GM23338 (cell line): Measurements from ENCODE around the gene CELF4. TPM values are rescaled to one million over a fixed set of nuclear protein-coding genes. Genes with fewer than 3 reads are reported as not detected.

ENCODE experiments used
- ATAC-seq: fragments of 200-7000 bp; cut with Tn5 transposase; 3 replicates; pipeline ENCODE4 v1.9.1; 2020
- DNase-seq: peaks from one replicate; pipeline ENCODE4 v3.0.0-alpha.2; 2015; ENCODE audit warnings: low spot score
- H2AFZ ChIP-seq: fragments of 200-600 bp; sonication (generic); 2 replicates; pipeline ENCODE4 v1.8.0; 2016; ENCODE audit warnings: antibody characterized with exemption, mild to moderate bottlenecking, moderate library complexity
- H3F3A ChIP-seq: fragments of 200-600 bp; sonication (generic); replicated peaks from 2 replicates; pipeline ENCODE4 v1.8.0; 2017; ENCODE audit warnings: antibody characterized with exemption, mixed run types, low read depth
- H3K27ac ChIP-seq: fragments of 200-600 bp; sonication (generic); 2 replicates; pipeline ENCODE4 v1.6.1; 2016; ENCODE audit warnings: low read depth
- H3K27me3 ChIP-seq: fragments of 200-600 bp; sonication (generic); 2 replicates; pipeline ENCODE4 v1.8.0; 2016; ENCODE audit warnings: mild to moderate bottlenecking, mixed run types, moderate library complexity; ENCODE audit not compliant: insufficient read depth
- H3K36me3 ChIP-seq: fragments of 200-600 bp; sonication (generic); 2 replicates; pipeline ENCODE4 v1.8.0; 2016; ENCODE audit warnings: mild to moderate bottlenecking; ENCODE audit not compliant: insufficient read depth
- H3K4me1 ChIP-seq: fragments of 200-600 bp; sonication (generic); 2 replicates; pipeline ENCODE4 v1.8.0; 2016; ENCODE audit warnings: mild to moderate bottlenecking, moderate library complexity; ENCODE audit not compliant: insufficient read depth
- H3K4me2 ChIP-seq: fragments of 200-600 bp; sonication (generic); 2 replicates; pipeline ENCODE4 v1.7.1; 2017; ENCODE audit warnings: mixed run types
- H3K4me3 ChIP-seq: fragments of 200-600 bp; sonication (generic); 2 replicates; pipeline ENCODE4 v1.6.1; 2016; ENCODE audit warnings: mixed run types
- H3K79me2 ChIP-seq: fragments of 200-600 bp; sonication (generic); replicated peaks from 2 replicates; pipeline ENCODE4 v1.8.0; 2017; ENCODE audit warnings: mild to moderate bottlenecking; ENCODE audit not compliant: insufficient read depth
- H3K9me2 ChIP-seq: fragments of 200-600 bp; sonication (generic); 2 replicates; pipeline ENCODE4 v1.8.0; 2017; ENCODE audit not compliant: insufficient read depth
- H4K20me1 ChIP-seq: fragments of 200-600 bp; sonication (generic); replicated peaks from 2 replicates; pipeline ENCODE4 v1.8.0; 2017; ENCODE audit warnings: mild to moderate bottlenecking; ENCODE audit not compliant: insufficient read depth
- H3K27ac Mint-ChIP-seq: 2 replicates; pipeline ENCODE4 v1.8.0; 2020; ENCODE audit warnings: inconsistent platforms, mild to moderate bottlenecking, moderate library complexity, mixed read lengths
- H3K27me3 Mint-ChIP-seq: 3 replicates; pipeline ENCODE4 v1.8.0; 2022; ENCODE audit warnings: low read depth, mild to moderate bottlenecking, moderate library complexity, mixed read lengths, inconsistent platforms; ENCODE audit not compliant: insufficient read depth, poor library complexity
- H3K36me3 Mint-ChIP-seq: 3 replicates; pipeline ENCODE4 v1.8.0; 2021; ENCODE audit warnings: low read depth, mild to moderate bottlenecking, inconsistent platforms, moderate library complexity, mixed read lengths
- H3K4me1 Mint-ChIP-seq: 3 replicates; pipeline ENCODE4 v1.8.0; 2020; ENCODE audit warnings: mild to moderate bottlenecking, inconsistent platforms, mixed read lengths
- H3K4me3 Mint-ChIP-seq: 3 replicates; pipeline ENCODE4 v1.8.0; 2021; ENCODE audit warnings: moderate library complexity, mild to moderate bottlenecking, inconsistent platforms, mixed read lengths
- H3K9me3 Mint-ChIP-seq: 3 replicates; pipeline ENCODE4 v1.8.0; 2020; ENCODE audit warnings: moderate library complexity, mild to moderate bottlenecking, inconsistent platforms, mixed read lengths
- CTCF ChIP-seq, 2 experiments: fragments of 200-600 bp in 1 of 2; sonication (generic) in 1 of 2; conservative IDR thresholded peaks; 2 replicates each; pipeline versions ENCODE4 v1.5.1 to v1.6.1; 2016 to 2017; ENCODE audit warnings: antibody characterized with exemption in 2 of 2, low read depth in 2 of 2, mild to moderate bottlenecking in 2 of 2, moderate library complexity in 1 of 2
- EZH2 ChIP-seq: fragments of 200-600 bp; sonication (generic); IDR thresholded peaks from one replicate; pipeline ENCODE4 v1.8.0; 2017; ENCODE audit warnings: antibody characterized with exemption, mild to moderate bottlenecking, low read depth; ENCODE audit not compliant: unreplicated experiment
- EZH2phosphoT487 ChIP-seq: fragments of 200-600 bp; sonication (generic); IDR thresholded peaks from one replicate; pipeline ENCODE4 v1.8.1; 2018; ENCODE audit warnings: antibody characterized with exemption; ENCODE audit not compliant: unreplicated experiment
- JUNB ChIP-seq: IDR thresholded peaks from one replicate; pipeline ENCODE4 v1.6.1; 2016; ENCODE audit warnings: antibody characterized with exemption; ENCODE audit not compliant: unreplicated experiment
- POLR2AphosphoS5 ChIP-seq: IDR thresholded peaks from 2 replicates; pipeline ENCODE4 v1.6.1; 2016; ENCODE audit warnings: antibody characterized with exemption, low read depth
- STAT1 ChIP-seq: IDR thresholded peaks from one replicate; pipeline ENCODE4 v1.6.1; 2016; ENCODE audit warnings: antibody characterized with exemption; ENCODE audit not compliant: unreplicated experiment
- ZNF331 ChIP-seq: fragments of 250-450 bp; sonication (Bioruptor Pico); IDR thresholded peaks from 2 replicates; pipeline ENCODE4 v1.5.0; 2020; ENCODE audit warnings: low read depth, mild to moderate bottlenecking, moderate library complexity
- polyA plus RNA-seq: library from polyadenylated mRNA; unstranded; fragments of >200 nt; fragmentation: Nextera tagmentation; extraction: Ambion mirVana; gene quantifications from 2 replicates; pipeline ENCODE4 v1.2.1, GENCODE V29; 2016
- total RNA-seq: library from RNA; depleted of rRNA; stranded (reverse); fragments of >200 nt; shearing (Covaris generic); gene quantifications from 2 replicates; pipeline ENCODE4 v1.2.3, GENCODE V29; 2014
- TF ChIP-seq, protein P1 (sequence below): IDR thresholded peaks from one replicate; pipeline ENCODE4 v1.6.1; 2018; ENCODE audit warnings: antibody characterized with exemption; ENCODE audit not compliant: unreplicated experiment
- TF ChIP-seq, protein P2 (sequence below): fragments of 250-450 bp; sonication (Bioruptor Pico); IDR thresholded peaks from 2 replicates; pipeline ENCODE4 v1.5.0; 2020; ENCODE audit warnings: mild to moderate bottlenecking, moderate library complexity

The CELF4 gene
- total and polyA plus RNA-seq, 2 experiments from 2014 or later, result 2.6 to 6.7 TPM

GRCh38 chr18:37425222-37425621, 140.4 kb downstream of the CELF4 start:
- Mint-ChIP-seq H3K36me3 (no peaks in the 10 kb centered on the region), H3K4me1 (peaks cover 14% of the 10 kb centered on the region), H3K27ac (no peak overlapping the region), H3K27me3 (peaks cover 16% of the 10 kb centered on the region), H3K9me3 (no peaks in the 10 kb centered on the region), H3K4me3 (no peak overlapping the region)
- Histone ChIP-seq H3K27ac (no peak overlapping the region), H2AFZ (no peak overlapping the region), H3K9me2 (no peaks in the 10 kb centered on the region), H3K4me3 (no peak overlapping the region), H3K79me2 (no peaks in the 10 kb centered on the region), H3K4me1 (no peaks in the 10 kb centered on the region; the same call in 1 of the 2 replicates), H3K36me3 (no peaks in the 10 kb centered on the region; the same call in 1 of the 2 replicates), H3F3A (no peaks in the 10 kb centered on the region), H4K20me1 (no peaks in the 10 kb centered on the region), H3K4me2 (no peak overlapping the region), H3K27me3 (no peaks in the 10 kb centered on the region)
- no peak for DNase-seq
- TF ChIP-seq JUNB (no peak), CTCF (conservative IDR thresholded peaks at IDR 0.05; ENCODE audit: low read depth in 2 of 2) (no peak), STAT1 (no peak), EZH2phosphoT487 (no peak), ZNF331 (CRISPR knock-in tag) (no peak), EZH2 (no peak), POLR2AphosphoS5 (no peak)
- TF ChIP-seq, protein P1, sequence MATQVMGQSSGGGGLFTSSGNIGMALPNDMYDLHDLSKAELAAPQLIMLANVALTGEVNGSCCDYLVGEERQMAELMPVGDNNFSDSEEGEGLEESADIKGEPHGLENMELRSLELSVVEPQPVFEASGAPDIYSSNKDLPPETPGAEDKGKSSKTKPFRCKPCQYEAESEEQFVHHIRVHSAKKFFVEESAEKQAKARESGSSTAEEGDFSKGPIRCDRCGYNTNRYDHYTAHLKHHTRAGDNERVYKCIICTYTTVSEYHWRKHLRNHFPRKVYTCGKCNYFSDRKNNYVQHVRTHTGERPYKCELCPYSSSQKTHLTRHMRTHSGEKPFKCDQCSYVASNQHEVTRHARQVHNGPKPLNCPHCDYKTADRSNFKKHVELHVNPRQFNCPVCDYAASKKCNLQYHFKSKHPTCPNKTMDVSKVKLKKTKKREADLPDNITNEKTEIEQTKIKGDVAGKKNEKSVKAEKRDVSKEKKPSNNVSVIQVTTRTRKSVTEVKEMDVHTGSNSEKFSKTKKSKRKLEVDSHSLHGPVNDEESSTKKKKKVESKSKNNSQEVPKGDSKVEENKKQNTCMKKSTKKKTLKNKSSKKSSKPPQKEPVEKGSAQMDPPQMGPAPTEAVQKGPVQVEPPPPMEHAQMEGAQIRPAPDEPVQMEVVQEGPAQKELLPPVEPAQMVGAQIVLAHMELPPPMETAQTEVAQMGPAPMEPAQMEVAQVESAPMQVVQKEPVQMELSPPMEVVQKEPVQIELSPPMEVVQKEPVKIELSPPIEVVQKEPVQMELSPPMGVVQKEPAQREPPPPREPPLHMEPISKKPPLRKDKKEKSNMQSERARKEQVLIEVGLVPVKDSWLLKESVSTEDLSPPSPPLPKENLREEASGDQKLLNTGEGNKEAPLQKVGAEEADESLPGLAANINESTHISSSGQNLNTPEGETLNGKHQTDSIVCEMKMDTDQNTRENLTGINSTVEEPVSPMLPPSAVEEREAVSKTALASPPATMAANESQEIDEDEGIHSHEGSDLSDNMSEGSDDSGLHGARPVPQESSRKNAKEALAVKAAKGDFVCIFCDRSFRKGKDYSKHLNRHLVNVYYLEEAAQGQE, result no peak
- TF ChIP-seq, protein P2, sequence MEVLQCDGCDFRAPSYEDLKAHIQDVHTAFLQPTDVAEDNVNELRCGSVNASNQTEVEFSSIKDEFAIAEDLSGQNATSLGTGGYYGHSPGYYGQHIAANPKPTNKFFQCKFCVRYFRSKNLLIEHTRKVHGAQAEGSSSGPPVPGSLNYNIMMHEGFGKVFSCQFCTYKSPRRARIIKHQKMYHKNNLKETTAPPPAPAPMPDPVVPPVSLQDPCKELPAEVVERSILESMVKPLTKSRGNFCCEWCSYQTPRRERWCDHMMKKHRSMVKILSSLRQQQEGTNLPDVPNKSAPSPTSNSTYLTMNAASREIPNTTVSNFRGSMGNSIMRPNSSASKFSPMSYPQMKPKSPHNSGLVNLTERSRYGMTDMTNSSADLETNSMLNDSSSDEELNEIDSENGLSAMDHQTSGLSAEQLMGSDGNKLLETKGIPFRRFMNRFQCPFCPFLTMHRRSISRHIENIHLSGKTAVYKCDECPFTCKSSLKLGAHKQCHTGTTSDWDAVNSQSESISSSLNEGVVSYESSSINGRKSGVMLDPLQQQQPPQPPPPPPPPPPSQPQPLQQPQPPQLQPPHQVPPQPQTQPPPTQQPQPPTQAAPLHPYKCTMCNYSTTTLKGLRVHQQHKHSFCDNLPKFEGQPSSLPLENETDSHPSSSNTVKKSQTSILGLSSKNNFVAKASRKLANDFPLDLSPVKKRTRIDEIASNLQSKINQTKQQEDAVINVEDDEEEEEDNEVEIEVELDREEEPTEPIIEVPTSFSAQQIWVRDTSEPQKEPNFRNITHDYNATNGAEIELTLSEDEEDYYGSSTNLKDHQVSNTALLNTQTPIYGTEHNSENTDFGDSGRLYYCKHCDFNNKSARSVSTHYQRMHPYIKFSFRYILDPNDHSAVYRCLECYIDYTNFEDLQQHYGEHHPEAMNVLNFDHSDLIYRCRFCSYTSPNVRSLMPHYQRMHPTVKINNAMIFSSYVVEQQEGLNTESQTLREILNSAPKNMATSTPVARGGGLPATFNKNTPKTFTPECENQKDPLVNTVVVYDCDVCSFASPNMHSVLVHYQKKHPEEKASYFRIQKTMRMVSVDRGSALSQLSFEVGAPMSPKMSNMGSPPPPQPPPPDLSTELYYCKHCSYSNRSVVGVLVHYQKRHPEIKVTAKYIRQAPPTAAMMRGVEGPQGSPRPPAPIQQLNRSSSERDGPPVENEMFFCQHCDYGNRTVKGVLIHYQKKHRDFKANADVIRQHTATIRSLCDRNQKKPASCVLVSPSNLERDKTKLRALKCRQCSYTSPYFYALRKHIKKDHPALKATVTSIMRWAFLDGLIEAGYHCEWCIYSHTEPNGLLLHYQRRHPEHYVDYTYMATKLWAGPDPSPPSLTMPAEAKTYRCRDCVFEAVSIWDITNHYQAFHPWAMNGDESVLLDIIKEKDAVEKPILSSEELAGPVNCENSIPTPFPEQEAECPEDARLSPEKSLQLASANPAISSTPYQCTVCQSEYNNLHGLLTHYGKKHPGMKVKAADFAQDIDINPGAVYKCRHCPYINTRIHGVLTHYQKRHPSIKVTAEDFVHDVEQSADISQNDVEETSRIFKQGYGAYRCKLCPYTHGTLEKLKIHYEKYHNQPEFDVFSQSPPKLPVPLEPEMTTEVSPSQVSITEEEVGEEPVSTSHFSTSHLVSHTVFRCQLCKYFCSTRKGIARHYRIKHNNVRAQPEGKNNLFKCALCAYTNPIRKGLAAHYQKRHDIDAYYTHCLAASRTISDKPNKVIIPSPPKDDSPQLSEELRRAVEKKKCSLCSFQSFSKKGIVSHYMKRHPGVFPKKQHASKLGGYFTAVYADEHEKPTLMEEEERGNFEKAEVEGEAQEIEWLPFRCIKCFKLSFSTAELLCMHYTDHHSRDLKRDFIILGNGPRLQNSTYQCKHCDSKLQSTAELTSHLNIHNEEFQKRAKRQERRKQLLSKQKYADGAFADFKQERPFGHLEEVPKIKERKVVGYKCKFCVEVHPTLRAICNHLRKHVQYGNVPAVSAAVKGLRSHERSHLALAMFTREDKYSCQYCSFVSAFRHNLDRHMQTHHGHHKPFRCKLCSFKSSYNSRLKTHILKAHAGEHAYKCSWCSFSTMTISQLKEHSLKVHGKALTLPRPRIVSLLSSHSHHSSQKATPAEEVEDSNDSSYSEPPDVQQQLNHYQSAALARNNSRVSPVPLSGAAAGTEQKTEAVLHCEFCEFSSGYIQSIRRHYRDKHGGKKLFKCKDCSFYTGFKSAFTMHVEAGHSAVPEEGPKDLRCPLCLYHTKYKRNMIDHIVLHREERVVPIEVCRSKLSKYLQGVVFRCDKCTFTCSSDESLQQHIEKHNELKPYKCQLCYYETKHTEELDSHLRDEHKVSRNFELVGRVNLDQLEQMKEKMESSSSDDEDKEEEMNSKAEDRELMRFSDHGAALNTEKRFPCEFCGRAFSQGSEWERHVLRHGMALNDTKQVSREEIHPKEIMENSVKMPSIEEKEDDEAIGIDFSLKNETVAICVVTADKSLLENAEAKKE, result no peak
- ATAC-seq, result no peak
